Right forelimb (tissue), 1 donor: ENCODE data around the gene AVPI1.
"Not testable (repeated sequence)": the region's sequence is repeated elsewhere in the genome, so short reads cannot be mapped to it uniquely, and the experiment has no call there.

ENCODE experiments used
- DNase-seq: peaks from one replicate; pipeline ENCODE4 v3.0.0-alpha.2; 2018

The AVPI1 gene

GRCh38 chr10:97640174-97640867, 46.7 kb downstream of the AVPI1 start, which contains the start of gene PI4K2A:
Gene PI4K2A (plus strand): TSS chr10:97640671. CDS start chr10:97640743, 72 bp downstream.
- peak; percentile 98 for DNase-seq

GRCh38 chr10:97639090-97639489, 48.0 kb downstream of the AVPI1 start:
- DNase-seq = not testable (repeated sequence)

DNA sequence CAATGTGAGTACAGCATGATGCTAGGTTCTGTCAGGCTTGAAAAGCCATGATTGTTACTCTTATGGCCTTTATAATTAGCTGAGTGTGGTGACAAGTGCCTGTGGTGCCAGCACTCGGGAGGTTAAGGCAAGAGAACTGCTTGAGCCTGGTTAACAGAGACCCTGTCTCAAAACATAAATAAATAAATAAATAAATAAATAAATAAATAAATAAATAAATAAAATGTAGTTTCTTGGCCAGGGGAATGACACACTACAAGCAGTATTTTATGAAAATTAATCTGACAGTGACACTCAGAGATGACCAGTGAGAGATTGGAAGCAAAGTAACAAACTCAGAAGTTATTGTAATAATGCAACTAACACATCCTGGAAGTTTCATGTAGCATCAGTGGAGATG, 51.5 kb downstream of the AVPI1 start:
- DNase-seq = no peak

GRCh38 chr10:97633921-97634320, 53.1 kb downstream of the AVPI1 start:
- peak; percentile 46 for DNase-seq

DNA sequence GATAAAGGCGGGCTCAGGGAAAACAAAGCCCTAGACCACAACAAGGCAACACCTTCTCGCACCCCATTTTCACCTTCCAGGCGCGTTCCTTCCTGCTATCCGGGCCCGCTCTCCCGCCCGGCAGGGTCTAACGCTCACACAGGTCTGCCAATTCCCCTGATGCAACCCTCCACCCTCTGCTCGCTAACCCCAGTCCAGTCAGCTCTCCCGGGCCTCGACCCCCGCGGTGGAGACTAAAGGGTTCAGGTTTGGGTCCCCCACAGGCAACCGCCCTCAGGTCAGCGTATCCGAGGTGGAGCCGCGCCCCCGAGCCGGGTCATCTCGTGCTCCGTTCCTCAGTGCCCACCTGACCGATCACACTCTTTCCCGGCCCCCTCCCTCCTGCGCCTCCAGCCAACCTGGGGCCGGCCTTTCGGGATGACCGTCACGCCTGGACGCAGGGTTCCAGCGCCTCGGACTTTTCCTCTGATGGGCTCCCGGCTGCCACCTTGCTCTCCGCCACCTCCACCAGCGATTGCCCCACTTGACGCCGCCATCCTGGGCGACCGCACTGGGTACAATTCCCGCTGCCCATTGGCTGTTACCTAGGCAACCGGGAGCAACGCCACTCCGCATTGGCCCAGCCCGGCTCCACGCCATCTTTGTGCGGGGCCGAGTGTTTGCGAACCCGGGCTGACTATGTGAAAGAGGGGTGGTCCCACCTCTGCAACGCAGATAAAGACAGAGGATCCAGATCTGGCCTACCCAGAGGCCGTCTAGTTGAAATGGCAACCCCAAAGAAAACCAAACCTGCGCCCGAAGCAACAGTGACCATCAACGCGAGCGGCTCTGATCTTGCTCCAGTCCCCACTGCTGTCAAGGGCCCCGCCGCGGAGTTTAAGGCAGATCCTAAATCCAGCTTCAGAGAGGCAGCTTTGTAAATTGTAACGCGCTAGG, 53.8 kb downstream of the AVPI1 start, which contains the start of gene MORN4:
TSS of gene MORN4 (minus strand) at position 552 of the 936 bp plus-strand sequence. CDS start 13,847 bp downstream, outside the sequence.
- DNase-seq = peak; percentile 96

GRCh38 chr10:97631098-97631497, 55.9 kb downstream of the AVPI1 start:
- DNase-seq = no peak

- no peak for DNase-seq
Observed at GRCh38 chr10:97629289-97629688, 57.8 kb downstream of the AVPI1 start.

GRCh38 chr10:97628228-97628627, 58.8 kb downstream of the AVPI1 start:
- no peak for DNase-seq

DNA sequence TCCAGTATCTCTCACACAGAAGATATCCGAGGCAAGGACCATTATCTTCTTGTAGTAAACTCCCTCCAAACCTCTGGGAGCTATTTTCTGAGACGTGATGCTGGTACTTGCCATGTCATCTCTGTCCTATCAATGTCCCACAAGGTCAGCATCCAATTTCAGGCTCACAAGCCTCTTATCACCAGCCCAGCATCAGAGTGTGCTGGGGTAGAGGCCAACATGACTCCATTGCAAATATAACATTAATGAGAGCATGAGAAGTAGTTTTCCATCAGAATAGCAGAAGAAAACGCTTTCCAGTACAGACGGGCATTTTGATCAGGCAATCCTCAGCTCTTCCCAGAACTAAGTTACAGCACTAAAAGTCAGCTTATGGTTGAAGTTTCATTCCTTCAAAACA, 59.3 kb downstream of the AVPI1 start:
- no peak for DNase-seq
